Measurements from ENCODE around the gene OMA1.

DNA sequence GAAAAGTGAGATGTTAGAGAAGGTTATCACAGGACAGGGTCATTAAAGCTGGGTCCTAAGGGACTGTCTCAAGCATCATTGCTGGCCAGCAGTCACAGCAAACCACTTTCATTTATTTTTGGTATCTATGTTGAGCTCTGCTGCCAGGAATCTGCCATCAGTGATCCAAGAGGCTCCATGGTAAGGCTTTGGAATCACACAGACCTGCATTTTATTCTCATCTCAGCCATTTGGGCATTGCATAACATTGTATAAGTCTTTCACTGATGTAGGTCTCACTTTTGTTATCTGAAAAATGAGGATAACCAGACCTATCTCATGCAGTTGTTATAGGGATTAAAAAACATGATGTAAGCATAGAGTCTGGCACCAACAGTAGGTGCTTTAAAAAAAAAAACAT, 77.5 kb downstream of the OMA1 start:
- TF ChIP-seq, protein P1, sequence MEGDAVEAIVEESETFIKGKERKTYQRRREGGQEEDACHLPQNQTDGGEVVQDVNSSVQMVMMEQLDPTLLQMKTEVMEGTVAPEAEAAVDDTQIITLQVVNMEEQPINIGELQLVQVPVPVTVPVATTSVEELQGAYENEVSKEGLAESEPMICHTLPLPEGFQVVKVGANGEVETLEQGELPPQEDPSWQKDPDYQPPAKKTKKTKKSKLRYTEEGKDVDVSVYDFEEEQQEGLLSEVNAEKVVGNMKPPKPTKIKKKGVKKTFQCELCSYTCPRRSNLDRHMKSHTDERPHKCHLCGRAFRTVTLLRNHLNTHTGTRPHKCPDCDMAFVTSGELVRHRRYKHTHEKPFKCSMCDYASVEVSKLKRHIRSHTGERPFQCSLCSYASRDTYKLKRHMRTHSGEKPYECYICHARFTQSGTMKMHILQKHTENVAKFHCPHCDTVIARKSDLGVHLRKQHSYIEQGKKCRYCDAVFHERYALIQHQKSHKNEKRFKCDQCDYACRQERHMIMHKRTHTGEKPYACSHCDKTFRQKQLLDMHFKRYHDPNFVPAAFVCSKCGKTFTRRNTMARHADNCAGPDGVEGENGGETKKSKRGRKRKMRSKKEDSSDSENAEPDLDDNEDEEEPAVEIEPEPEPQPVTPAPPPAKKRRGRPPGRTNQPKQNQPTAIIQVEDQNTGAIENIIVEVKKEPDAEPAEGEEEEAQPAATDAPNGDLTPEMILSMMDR (conservative IDR thresholded peaks at IDR 0.05 in 1 of 2, IDR thresholded peaks at IDR 0.05 in 1 of 2; ENCODE audit: low read depth in 1 of 2, low read length in 2 of 2): no peak
- TF ChIP-seq EZH2 (IDR thresholded peaks at IDR 0.05; ENCODE audit: low read length, missing control alignments): no peak
